HG03521 (cell line): ENCODE data around the gene NR1H4.
"Not testable (repeated sequence)": the region's sequence is repeated elsewhere in the genome, so short reads cannot be mapped to it uniquely, and the experiment has no call there.

ENCODE experiments used
- ATAC-seq: cut with Tn5 transposase; IDR thresholded peaks from one replicate; pipeline ENCODE4 v1.9.1; 2021; ENCODE audit warnings: mild to moderate bottlenecking, moderate library complexity; ENCODE audit not compliant: unreplicated experiment

The NR1H4 gene

GRCh38 chr12:100468126-100468525, 5.5 kb upstream of the NR1H4 start:
- no peak for ATAC-seq

DNA sequence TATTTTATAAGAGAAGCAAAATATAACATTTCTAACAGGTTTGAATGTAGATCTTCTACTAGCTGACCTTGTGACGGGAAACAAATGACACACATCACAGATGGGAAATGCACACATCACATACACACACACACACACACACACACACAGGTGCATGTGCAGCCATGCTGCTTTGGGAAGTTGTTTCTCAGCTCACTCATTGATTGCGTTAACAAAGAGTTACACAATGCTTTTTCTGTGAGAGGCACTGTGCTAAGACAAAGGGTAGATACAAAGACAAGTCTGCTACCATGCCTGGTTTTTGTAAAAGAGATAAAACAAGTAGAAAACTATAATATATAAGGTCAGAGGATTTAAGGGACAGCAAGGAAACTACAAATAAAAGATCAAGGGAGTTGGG, 1.3 kb upstream of the NR1H4 start:
- no peak for ATAC-seq

- ATAC-seq, result no peak
Observed at GRCh38 chr12:100473050-100473715, 483 bp upstream of the NR1H4 start.

- ATAC-seq, result no peak
Observed at GRCh38 chr12:100474617-100475016, 951 bp downstream of the NR1H4 start.

GRCh38 chr12:100476013-100476751, 2.5 kb downstream of the NR1H4 start:
- no peak for ATAC-seq

DNA sequence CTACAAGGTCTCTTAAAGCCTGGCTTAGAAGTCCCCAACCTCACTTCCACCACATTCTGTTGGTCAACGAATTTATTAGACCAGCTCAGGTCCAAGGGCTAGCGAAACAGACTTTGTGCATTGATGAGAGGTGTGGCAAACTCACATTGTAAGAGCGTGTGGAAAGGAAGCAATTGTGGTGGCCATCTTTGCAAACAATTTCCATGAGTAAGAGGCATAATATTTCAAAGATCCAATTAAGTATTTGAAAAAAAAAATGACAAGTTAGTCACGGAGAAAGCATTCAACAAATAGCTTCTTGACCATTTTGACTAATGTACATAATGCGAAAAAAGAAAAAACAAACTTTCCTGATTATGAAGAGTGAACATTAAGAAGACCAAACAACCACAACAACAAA, 7.4 kb downstream of the NR1H4 start:
- no peak for ATAC-seq

GRCh38 chr12:100484183-100484886, 10.7 kb downstream of the NR1H4 start:
- ATAC-seq, result no peak

- no peak for ATAC-seq
Observed at GRCh38 chr12:100484891-100485471, 11.3 kb downstream of the NR1H4 start.

DNA sequence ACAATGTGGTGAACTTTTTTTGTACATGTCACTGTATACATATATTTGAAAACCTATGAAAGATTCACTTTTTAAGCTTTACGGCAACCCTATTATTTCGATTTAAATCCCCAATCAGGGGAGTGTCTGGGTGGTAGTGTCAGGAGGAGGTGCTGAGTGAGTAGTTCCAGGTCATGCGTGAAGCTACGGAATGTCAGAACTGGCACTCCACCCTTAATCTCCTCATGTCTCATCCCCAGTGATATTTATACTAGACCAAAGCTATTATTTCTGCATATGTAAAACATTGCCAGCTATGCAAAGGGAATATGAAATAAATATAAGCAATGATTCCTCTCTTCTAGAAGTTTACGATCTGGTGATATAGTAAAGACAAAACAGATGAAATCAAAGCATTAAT, 12.3 kb downstream of the NR1H4 start:
- no peak for ATAC-seq

DNA sequence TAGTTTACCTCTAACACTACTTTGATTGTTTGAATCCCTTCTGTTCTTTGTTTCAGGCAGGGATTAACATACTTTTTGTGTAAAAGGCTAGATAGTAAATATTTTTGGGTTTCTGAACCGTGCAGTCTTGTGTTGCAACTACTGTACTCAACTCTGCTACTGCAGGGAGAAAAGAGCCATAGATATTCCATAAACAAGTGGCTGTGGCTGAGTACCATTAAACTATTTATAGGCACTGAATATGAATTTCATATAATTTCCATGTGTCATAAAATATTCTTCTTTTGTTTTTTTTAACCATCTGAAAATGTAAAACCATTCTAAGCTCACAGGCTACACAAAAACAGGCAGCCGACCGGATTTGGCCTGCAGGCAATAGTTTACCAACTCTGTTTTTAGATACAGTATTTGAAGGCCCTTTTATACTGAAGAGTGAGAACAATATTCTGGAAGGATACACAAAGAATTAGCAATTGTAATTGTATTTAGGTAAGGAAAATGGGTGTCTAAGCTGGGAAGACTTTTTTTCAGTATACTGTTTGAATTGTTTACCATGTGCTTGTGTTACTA, 15.7 kb downstream of the NR1H4 start:
- ATAC-seq, result no peak

DNA sequence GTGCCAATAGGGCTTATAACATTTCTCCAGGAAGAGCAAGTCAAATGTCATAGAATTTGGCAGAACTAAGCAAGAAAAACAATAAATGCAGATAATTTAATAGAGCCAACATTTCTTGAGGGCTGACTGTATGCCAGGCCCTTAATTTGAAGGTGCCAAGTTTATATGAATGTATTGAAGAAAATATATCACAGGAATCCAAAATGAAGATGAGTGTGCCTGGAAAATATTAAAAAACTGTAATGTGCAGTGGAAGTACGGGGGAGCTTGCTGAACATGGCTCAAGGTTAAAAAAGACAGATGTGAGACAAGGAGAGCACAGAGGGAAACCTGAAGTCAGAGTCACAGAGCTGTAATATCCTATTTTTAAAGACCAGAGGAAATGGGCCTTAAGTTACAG, 16.4 kb downstream of the NR1H4 start:
- ATAC-seq, result no peak

GRCh38 chr12:100491104-100491503, 17.4 kb downstream of the NR1H4 start:
- ATAC-seq, result no peak

GRCh38 chr12:100493396-100494012, 19.8 kb downstream of the NR1H4 start:
- ATAC-seq, result no peak

DNA sequence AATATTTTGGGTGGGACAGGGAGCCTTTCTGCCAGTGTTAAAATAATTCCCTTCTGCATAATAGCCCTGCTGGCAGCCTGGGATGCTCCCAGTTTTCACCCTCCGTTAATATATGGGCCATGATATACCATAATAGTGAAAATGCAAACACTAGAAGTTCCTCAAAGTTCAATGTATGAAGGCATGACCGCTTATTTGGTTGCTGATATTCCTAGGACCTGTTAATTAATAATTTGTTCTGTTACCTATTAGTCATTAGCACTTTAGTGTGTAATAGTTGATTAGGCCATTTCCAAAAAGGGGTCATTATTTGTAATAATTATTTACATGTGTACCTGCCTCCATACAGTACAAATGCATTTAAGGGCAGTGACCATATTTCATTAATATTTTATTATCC, 20.4 kb downstream of the NR1H4 start:
- ATAC-seq, result no peak

DNA sequence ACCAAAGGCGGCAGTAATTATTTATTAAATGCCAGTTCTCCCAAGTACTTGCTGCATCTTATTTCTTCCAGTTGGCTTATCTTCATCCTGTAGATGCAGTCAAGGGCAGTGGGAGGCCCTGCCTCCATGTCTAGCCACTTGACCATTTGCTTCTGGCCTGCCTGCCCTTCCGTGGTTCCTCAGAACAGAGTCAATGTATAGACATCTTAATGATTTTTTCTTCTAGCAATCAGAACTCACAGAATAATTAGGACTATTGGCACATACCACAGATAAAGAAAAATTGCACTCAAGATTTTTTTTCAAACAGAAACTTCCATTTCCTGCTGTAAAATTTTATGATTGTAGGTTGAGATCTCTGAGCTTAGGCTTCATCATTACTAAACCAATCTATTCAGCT, 20.9 kb downstream of the NR1H4 start:
- no peak for ATAC-seq

DNA sequence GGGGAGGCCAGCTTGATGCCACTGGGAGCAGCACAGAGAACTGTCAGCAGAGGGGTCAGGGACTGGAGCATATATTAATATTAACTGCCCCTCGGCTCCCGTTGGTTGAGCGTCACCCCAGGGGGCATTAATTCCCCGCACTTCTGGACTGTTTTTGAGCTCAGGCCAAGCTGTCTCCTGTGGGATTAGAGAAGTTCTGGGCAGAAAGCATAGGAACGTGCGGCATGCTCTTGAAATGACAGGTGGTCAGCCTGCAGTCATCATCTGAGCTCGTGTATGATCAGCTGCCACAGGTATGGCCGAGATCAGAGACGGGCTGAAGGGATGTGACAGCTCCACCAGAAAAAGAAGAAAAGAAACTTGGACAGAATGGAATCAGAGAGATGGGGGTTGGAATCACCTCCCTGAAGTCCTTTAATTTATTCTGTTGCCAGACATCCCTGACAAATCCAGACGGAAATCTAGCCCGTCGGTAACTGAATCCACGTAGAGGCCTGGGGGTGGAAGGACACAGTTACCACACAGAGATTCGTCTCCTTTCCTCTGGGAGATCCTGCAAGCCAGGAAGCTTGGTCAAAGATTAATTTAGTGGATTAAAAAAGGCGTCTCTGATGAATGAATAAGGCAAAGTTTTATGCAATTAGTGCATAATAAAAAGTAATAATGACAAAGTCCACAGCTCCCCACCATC, 23.6 kb downstream of the NR1H4 start:
- ATAC-seq, result no peak

DNA sequence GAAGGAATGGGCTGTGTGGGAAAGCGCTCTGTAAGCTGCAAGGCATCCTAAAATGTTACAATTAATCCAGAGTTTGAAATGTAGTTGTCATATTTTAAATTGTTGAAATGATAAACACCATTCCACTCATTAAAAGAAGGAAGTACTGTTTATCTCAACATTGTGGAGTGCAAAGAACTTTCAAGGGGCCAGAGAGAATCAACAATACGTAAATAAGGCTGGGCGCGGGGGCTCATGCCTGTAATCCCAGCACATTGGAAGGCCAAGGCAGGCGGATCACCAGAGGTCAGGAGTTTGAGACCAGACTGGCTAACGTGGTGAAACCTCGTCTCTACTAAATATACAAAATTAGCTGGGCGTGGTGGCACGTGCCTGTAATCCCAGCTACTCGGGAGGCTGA, 24.5 kb downstream of the NR1H4 start:
- ATAC-seq, result no peak

DNA sequence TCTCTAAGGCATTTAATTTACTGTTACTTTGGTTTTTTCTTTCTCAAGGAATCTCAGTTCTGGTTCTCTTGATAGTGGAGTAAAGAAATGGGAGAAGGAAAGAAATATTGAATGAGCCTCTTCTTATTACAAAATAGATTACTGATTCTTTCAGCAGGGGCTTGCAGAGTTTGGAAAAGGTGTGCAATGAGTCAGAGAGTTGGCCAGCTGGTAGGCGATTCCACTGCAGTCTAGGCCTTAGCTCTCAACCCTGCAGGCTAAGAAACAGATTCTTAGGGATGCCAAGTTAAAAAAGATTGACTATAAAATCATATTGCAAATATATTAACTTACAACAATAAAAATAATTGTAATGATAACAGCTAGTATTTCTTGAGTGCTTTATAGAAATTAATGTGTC, 25.8 kb downstream of the NR1H4 start:
- no peak for ATAC-seq

DNA sequence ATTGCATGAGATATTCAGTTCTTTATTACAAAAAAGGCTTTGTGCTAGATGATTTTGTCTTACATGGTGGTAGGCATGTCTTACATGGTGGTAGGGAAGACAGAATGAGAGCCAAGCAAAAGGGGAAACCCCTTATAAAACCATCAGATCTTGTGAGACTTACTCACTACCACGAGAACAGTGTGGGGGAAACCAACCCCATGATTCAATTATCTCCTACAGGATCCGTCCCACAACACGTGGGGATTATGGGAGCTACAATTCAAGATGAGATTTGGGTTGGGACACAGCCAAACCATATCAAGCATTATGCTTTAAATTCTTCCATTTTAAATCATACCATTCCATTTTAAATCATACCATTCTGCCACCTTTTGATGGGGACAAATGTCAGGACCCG, 29.1 kb downstream of the NR1H4 start:
- ATAC-seq, result not testable (repeated sequence)

- ATAC-seq, result no peak
Observed at GRCh38 chr12:100503228-100503628, 29.6 kb downstream of the NR1H4 start.
